Measurements from ENCODE around the gene ETNPPL. TPM values are rescaled to one million over a fixed set of nuclear protein-coding genes. Genes with fewer than 3 reads are reported as not detected.

The ETNPPL gene
- polyA plus RNA-seq, 1 of the 3 experiments (the other 2 are of a cell fraction) = not detected

- TF ChIP-seq ZBTB33 (IDR thresholded peaks at IDR 0.05; ENCODE audit: borderline replicate concordance, low read depth) (no peak), NFIC (IDR thresholded peaks at IDR 0.05; ENCODE audit: borderline replicate concordance) (no peak), RCOR1 (IDR thresholded peaks at IDR 0.05; ENCODE audit: low read length) (no peak), FOXJ3 (CRISPR knock-in tag; IDR thresholded peaks at IDR 0.05) (no peak), RAD21 (IDR thresholded peaks at IDR 0.05; ENCODE audit: low read length) (no peak), GATA2 (CRISPR knock-in tag; IDR thresholded peaks at IDR 0.05) (no peak), IRF3 (IDR thresholded peaks at IDR 0.05; ENCODE audit: low read depth, low read length) (no peak), REST (IDR thresholded peaks at IDR 0.05; ENCODE audit: low read depth, low read length) (no peak), RXRA (IDR thresholded peaks at IDR 0.05; ENCODE audit: borderline replicate concordance, low read depth) (no peak), TCF12 (IDR thresholded peaks at IDR 0.05) (no peak), EZH2phosphoT487 (IDR thresholded peaks at IDR 0.05; ENCODE audit: borderline replicate concordance, low read depth) (no peak), FOXM1 (IDR thresholded peaks at IDR 0.05; ENCODE audit: low read depth) (no peak), CTCF (IDR thresholded peaks at IDR 0.05) (no peak), CHD2 (IDR thresholded peaks at IDR 0.05; ENCODE audit: low read length, partially characterized antibody) (no peak), FOSL2 (IDR thresholded peaks at IDR 0.05; ENCODE audit: borderline replicate concordance, low read depth) (no peak), USF1 (IDR thresholded peaks at IDR 0.05; ENCODE audit: borderline replicate concordance, low read depth) (no peak), SMC3 (IDR thresholded peaks at IDR 0.05; ENCODE audit: low read depth, low read length) (no peak), JUND (IDR thresholded peaks at IDR 0.05) (no peak), EP300 (IDR thresholded peaks at IDR 0.05; ENCODE audit: borderline replicate concordance in 1 of 2, low read depth in 1 of 2, low read length in 1 of 2) (no peak), PBX3 (IDR thresholded peaks at IDR 0.05) (no peak)
- H3K4me2 ChIP-seq = no peak overlapping the region
- H3K9me2 ChIP-seq = no peaks in the 10 kb centered on the region
- H3K9me3 ChIP-seq = no peaks in the 10 kb centered on the region
- CTCF ChIA-PET = no interaction called here
- no peak overlapping the region for H3K9ac ChIP-seq
- H2AFZ ChIP-seq (ENCODE audit: low read depth) = no peak overlapping the region
- no peaks in the 10 kb centered on the region for H4K20me1 ChIP-seq (ENCODE audit: insufficient read depth)
- H3F3A ChIP-seq (replicated peaks; ENCODE audit: insufficient read depth) = no peaks in the 10 kb centered on the region
- H3K27ac ChIP-seq (ENCODE audit: low read depth in 2 of 2, low read length in 1 of 2) = no peak overlapping the region
- no peaks in the 10 kb centered on the region; the same call in 1 of the 2 replicates for H3K27me3 ChIP-seq (ENCODE audit: insufficient read depth)
- H3K4me1 ChIP-seq (ENCODE audit: control insufficient read depth in 1 of 2, insufficient read depth in 2 of 2, low read depth in 1 of 2, low read length in 1 of 2) = no peaks in the 10 kb centered on the region
- no peaks in the 10 kb centered on the region for H3K79me2 ChIP-seq (ENCODE audit: insufficient read depth)
- no peaks in the 10 kb centered on the region for H3K36me3 ChIP-seq (replicated peaks in 1 of 2; ENCODE audit: control insufficient read depth in 1 of 2, insufficient read depth in 2 of 2, low read length in 1 of 2)
- WGBS (ENCODE audit: low lambda C conversion rate) = 37% methylated on average over 5 of the region's 5 CpGs
- DNase-seq = no peak
- POLR2A ChIA-PET = no interaction called here
- no peak overlapping the region for H3K4me3 ChIP-seq (ENCODE audit: low read depth in 2 of 2, low read length in 1 of 2)
These were observed 36.5 kb upstream of the ETNPPL start for GRCh38 chr4:108799306-108799705.
